Tongue (tissue), 2 donors: ENCODE measurements around the gene CPTP. TPM values are rescaled to one million over a fixed set of nuclear protein-coding genes. Genes with fewer than 3 reads are reported as not detected.
A peak's percentile ranks its signal among the peaks of the same experiment; 100 is the strongest.

Experiments used
- DNase-seq: peaks from one replicate; pipeline ENCODE4 v3.0.0-alpha.2; 2015
- total RNA-seq: library from RNA; depleted of rRNA; stranded (reverse); fragments of >200 nt; gene quantifications from one replicate; pipeline ENCODE4 v1.2.3, GENCODE V29; 2014

Gene CPTP
- total RNA-seq, 1 donor from 2014 or later: 17.5 TPM

GRCh38 chr1:1319646-1319941, 5.0 kb upstream of the CPTP start:
- no peak for DNase-seq

- no peak for DNase-seq
Observed at GRCh38 chr1:1320666-1321448, 3.7 kb upstream of the CPTP start.

GRCh38 chr1:1321477-1321876, 3.1 kb upstream of the CPTP start:
- no peak for DNase-seq

GRCh38 chr1:1322418-1322817, 2.2 kb upstream of the CPTP start:
- DNase-seq: no peak

GRCh38 chr1:1322952-1323351, 1.6 kb upstream of the CPTP start:
- DNase-seq: no peak

GRCh38 chr1:1324084-1324523, 498 bp upstream of the CPTP start:
- DNase-seq: no peak

GRCh38 chr1:1325288-1326074, 879 bp downstream of the CPTP start:
- DNase-seq: no peak

GRCh38 chr1:1326075-1326605, 1.5 kb downstream of the CPTP start:
- no peak for DNase-seq

- no peak for DNase-seq
Observed at GRCh38 chr1:1327291-1327690, 2.7 kb downstream of the CPTP start.

GRCh38 chr1:1328254-1328653, 3.7 kb downstream of the CPTP start:
- no peak for DNase-seq

GRCh38 chr1:1329304-1330210, 5.0 kb downstream of the CPTP start:
- no peak for DNase-seq

- DNase-seq: no peak
Observed at GRCh38 chr1:1330366-1331067, 5.9 kb downstream of the CPTP start.

GRCh38 chr1:1331068-1331965, 6.7 kb downstream of the CPTP start, which contains the start of gene TAS1R3:
TAS1R3 (plus strand) TSS chr1:1331280; CDS start chr1:1331346, 66 bp downstream.
- DNase-seq: peak; percentile 74

GRCh38 chr1:1332031-1332755, 7.6 kb downstream of the CPTP start:
- no peak for DNase-seq

- no peak for DNase-seq
Observed at GRCh38 chr1:1332774-1333480, 8.3 kb downstream of the CPTP start.

- no peak for DNase-seq
Observed at GRCh38 chr1:1333551-1334241, 9.1 kb downstream of the CPTP start.

GRCh38 chr1:1334835-1335234, 10.2 kb downstream of the CPTP start:
- no peak for DNase-seq

- DNase-seq: no peak
Observed at GRCh38 chr1:1335283-1335682, 10.7 kb downstream of the CPTP start.
